ENCODE data around the gene XKR7.
"Not testable (repeated sequence)": the region's sequence is repeated elsewhere in the genome, so short reads cannot be mapped to it uniquely, and the experiment has no call there.

Gene XKR7

GRCh38 chr20:31967830-31968249, at the start of gene XKR7:
Gene XKR7, plus strand, starts transcription at chr20:31968151. Its CDS starts 25 bp downstream, at chr20:31968176.
- DNase-seq (ENCODE audit: low spot score): no peak

- DNase-seq (ENCODE audit: low spot score): no peak
These were observed 49.4 kb upstream of the XKR7 start for GRCh38 chr20:31918466-31919105.

- DNase-seq (ENCODE audit: low spot score): no peak
These were observed 48.4 kb upstream of the XKR7 start for GRCh38 chr20:31919410-31920155.

GRCh38 chr20:31920275-31920855, 47.6 kb upstream of the XKR7 start:
- no peak for DNase-seq (ENCODE audit: low spot score)

- DNase-seq (ENCODE audit: low spot score): not testable (repeated sequence)
These were observed 46.5 kb upstream of the XKR7 start for GRCh38 chr20:31921480-31921879.

- DNase-seq (ENCODE audit: low spot score): no peak
These were observed 45.8 kb upstream of the XKR7 start for GRCh38 chr20:31922181-31922580.

- DNase-seq (ENCODE audit: low spot score): no peak
These were observed 45.4 kb upstream of the XKR7 start for GRCh38 chr20:31922588-31922987.

GRCh38 chr20:31923388-31924331, 44.3 kb upstream of the XKR7 start:
- DNase-seq (ENCODE audit: low spot score): no peak

GRCh38 chr20:31924561-31924960, 43.4 kb upstream of the XKR7 start:
- DNase-seq (ENCODE audit: low spot score): no peak

- no peak for DNase-seq (ENCODE audit: low spot score)
These were observed 42.3 kb upstream of the XKR7 start for GRCh38 chr20:31925631-31926030.

GRCh38 chr20:31926493-31926892, 41.5 kb upstream of the XKR7 start:
- DNase-seq (ENCODE audit: low spot score): no peak

GRCh38 chr20:31927627-31928159, 40.3 kb upstream of the XKR7 start:
- DNase-seq (ENCODE audit: low spot score): no peak

GRCh38 chr20:31929631-31930030, 38.3 kb upstream of the XKR7 start:
- not testable (repeated sequence) for DNase-seq (ENCODE audit: low spot score)

GRCh38 chr20:31930779-31931178, 37.2 kb upstream of the XKR7 start:
- DNase-seq (ENCODE audit: low spot score): no peak

GRCh38 chr20:31933698-31934097, 34.3 kb upstream of the XKR7 start:
- DNase-seq (ENCODE audit: low spot score): no peak

- DNase-seq (ENCODE audit: low spot score): no peak
These were observed 33.5 kb upstream of the XKR7 start for GRCh38 chr20:31934491-31934890.

GRCh38 chr20:31934968-31935764, 32.8 kb upstream of the XKR7 start:
- no peak for DNase-seq (ENCODE audit: low spot score)

- DNase-seq (ENCODE audit: low spot score): no peak
These were observed 31.5 kb upstream of the XKR7 start for GRCh38 chr20:31936420-31936819.

- no peak for DNase-seq (ENCODE audit: low spot score)
These were observed 30.1 kb upstream of the XKR7 start for GRCh38 chr20:31937820-31938219.

GRCh38 chr20:31939661-31940060, 28.3 kb upstream of the XKR7 start:
- no peak for DNase-seq (ENCODE audit: low spot score)

- no peak for DNase-seq (ENCODE audit: low spot score)
These were observed 24.9 kb upstream of the XKR7 start for GRCh38 chr20:31943052-31943471.
